ENCODE data around the gene PRKG1.

PRKG1 gene

DNA sequence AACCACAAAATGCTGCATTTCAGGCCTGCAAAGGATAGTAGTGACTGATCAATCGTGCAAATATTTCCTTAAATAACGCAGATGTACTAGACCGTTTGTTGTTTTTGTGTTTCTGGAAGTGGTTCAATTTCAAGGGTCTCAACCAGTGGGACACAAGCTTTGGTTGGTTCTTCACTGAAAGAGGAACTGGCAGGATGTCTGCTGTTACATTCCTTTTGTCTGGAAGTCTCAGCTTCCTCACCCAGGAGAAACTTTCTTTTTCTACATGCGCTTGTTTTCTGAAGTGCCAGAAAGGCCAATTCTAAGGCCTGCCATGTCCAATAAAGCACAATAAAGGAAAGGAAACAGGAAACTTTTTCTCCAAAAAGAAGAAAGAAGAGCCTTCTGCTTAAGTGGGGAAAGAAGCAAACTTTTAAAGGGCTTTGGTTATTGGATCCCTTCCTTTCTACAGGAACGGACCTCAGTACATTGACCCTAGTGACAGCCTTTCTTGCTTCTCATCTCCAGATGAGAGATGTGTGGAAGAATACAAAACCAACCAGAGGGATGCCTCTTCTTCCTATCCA is 1243.9 kb downstream of the PRKG1 start:
- DNase-seq (ENCODE audit: low spot score) = no peak

DNA sequence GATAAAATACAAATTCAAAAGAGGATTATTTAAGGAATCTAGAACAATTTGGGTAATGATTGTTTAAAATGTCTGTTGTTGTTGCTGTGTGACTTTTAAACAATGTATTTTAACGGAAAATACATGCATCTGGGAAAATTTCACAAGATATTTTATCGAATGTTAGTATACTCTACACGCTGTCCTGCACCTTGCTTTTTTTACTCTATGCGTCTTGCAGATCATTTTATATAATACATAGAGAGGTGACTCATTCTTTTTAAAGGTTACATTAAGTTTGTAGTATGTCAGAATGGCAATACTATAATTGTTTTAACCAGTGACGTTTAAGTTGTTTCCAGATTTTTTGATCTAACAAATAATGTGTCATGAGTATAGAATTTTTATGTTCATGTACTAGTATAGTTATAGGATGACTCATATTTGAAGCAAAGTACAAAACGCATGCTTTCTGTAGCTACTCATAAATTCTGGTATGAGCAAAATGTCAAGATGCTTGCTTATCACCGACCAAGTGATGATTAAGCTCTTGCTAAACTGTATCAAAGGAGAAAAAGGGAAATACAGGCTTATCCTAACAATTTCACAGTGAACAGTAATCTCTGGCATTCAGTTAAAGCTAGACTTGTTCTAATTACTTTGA is 1244.7 kb downstream of the PRKG1 start:
- DNase-seq (ENCODE audit: low spot score) = peak; percentile 53

DNA sequence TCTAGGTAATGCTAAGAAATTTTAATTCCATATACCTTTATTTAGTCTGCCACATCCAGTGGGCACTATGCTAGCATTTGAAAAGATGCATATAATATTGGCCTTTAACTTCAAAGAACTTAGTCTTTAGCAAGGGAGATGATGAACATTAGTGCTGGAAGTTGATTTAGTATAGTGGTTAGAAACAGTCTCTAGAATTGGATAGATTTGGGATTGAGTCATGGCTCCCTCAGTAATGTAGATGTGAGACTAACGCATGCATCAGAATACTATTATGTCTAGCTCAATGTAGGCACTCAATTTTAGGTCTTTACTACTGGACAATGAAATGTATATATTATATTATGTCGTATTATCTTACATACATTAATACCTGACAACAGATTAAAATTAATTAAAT is 1245.6 kb downstream of the PRKG1 start:
- peak; percentile 18 for DNase-seq (ENCODE audit: low spot score)

DNA sequence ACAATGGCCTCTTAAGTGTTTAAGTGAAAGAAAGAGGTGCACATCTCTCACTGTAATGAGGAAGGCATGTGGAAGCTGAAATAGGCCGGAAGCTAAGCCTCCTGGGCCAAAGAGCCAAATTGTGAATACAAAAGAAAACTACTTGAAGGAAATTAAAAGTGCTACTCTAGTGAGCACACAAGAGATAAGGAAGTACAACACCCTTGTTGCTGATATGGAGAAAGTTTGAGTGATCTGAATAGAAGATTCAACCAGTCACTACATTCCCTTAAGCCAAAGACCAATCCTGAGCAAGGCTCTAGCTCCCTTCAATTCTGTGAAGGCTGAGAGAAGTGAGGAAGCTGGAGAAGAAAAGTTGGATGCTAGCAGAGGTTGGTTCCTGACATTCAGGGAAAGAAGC is 1248.0 kb downstream of the PRKG1 start:
- DNase-seq (ENCODE audit: low spot score) = no peak

DNA sequence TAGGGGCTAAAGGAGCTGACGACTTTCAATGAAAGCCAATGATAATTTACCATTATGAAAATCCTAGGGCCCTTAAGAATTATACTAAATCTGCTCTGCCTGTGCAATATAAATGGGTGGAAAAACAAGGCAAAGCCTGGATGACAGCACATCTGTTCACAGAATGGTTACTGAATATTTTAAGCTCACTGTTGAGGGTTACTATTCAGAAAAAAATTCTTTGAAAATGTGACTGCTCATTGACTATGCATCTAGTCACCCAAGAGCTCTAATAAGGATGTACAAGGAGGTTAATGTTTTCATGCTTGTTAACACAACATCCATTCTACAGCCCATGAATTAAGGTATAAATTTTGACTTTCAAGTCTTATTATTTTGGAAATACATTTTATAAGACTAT is 1248.6 kb downstream of the PRKG1 start:
- DNase-seq (ENCODE audit: low spot score) = no peak

DNA sequence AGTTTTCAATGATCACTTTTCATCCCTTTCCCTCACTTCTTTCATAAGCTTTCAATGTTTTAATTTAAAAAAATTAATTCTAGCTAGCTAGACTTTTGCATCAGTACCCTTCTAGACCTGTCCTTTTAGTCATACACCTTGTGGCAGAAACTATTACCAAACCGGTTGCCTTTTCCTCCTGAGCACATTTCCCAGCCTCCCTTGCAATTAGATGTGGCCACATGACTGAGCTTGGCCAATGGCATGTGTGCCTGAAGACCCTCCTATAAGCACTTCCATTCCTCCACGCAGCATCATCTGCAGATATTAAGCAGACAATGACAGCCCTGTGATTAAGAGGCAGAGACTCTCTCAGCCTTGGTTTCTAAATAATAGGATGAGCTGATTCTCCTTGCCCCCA is 1252.1 kb downstream of the PRKG1 start:
- DNase-seq (ENCODE audit: low spot score) = no peak

DNA sequence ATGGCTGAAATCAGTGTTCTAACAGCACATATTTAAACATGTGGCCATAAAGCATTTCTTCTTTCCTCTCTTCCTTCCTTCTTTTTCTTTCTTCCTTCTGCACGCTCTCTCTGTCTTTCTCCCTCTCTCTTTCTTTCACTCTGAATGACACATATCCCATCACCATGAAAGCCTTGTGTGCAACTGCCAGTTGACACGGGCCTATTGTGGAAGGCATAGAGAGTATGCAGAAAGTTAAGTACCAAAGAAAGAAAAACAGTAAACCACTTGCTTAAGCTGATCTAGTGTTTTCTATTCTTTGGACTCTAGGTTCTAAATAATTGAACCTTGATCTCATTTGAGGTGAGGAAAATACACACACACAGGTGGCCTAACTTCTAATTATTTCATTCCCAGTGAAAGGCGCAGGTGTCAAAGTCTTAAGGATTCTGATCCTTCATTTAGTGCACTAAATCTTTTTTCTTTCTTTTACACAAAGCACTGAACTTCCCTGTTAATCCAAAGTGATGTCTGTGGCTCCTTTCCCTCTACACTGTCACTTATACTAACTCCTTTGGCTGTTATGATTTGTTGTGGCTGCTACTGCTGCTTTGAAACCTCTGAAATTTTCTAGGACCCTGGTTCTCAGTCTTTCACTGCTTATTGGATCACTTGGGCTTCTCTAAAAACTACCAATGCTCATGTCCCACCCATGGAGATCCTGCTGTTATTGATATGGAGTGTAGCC is 1257.5 kb downstream of the PRKG1 start:
- DNase-seq (ENCODE audit: low spot score) = no peak

DNA sequence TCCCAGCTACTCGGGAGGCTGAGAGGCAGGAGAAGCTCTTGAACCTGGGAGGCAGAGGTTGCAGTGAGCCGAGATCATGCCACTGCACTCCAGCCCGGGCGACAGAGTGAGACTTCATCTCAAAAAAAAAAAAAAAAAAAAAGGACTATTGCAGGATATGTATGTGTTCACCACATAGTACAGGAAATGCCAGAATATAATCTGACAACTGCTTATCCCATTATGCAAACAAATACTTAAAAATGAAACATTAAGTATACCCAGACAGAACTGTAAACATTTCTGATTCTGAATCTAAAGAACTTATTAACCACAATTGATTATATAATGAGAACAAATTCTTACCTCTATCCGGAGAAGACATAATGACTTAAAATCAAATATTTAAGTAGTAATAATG is 1258.5 kb downstream of the PRKG1 start:
- no peak for DNase-seq (ENCODE audit: low spot score)

DNA sequence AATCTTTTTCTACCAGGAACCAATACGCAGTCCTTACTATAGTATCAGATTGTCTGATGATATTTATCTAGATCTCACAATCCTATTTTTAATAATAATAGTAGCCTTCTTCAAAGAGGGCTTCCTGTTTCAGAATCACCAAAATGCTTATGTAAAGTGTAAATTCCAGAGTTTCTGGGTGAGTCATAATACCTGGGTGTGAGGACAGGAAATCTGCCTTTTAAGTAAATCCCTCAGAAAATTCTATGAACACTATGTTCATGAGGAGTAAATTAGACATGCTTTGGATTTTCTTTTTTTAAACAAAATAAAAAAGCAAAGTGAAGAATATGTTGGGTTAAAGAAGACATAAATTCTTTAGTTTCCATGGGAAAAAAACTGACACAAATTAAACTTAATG is 1260.3 kb downstream of the PRKG1 start:
- DNase-seq (ENCODE audit: low spot score) = no peak

DNA sequence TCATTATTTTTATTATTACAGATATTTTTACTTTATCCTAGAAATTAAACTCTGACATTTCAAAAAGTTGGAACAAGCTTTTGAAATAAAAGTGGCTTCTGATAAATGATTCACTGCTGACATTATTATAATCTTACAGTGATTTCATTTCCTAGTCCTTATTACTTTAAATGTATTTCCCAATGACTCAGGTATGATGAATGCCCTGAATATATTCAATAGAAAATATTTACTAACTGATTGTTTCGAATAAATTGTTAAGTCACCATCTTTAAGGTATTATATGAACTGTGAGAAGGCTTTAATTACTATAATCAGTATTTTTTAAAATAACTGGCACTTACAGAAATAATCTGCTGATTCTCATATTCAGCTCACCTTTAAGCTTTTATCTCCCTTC is 1261.4 kb downstream of the PRKG1 start:
- DNase-seq (ENCODE audit: low spot score) = no peak

DNA sequence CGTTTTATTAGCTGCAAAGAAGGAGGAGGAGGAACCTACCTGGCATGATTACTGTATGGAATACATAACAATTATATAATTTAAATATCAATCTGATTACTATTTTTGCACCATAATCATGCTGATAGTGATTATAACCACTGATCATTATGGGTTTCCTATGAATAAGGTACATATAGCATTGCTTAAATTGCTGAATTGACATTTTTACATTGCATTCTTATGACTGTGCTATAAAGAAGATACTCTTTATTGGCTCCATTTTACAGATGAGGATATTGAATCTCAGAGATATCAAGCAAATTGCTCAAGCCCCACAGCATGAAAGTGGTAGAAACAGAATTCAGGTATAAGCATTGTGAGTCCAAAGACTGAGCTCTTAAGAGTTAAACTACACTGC is 1262.9 kb downstream of the PRKG1 start:
- no peak for DNase-seq (ENCODE audit: low spot score)

DNA sequence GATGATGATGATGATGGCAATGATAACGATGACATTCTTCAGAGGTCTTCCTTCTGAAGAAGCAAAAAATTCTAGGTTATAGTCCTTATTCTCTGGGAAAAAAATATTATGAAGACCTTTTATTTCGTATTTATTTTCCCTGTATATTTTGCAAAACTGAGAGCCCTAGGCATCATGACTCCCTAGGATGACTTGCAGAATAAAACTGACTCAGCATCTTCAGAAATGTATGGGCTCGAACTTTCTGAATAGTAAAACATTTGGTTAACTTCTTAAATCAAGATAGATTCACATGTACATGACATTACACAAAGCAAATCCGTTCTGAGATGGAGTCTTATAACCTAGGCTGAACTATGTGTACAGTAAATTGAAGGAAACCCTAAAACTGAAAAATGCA is 1269.2 kb downstream of the PRKG1 start:
- DNase-seq (ENCODE audit: low spot score) = no peak

DNA sequence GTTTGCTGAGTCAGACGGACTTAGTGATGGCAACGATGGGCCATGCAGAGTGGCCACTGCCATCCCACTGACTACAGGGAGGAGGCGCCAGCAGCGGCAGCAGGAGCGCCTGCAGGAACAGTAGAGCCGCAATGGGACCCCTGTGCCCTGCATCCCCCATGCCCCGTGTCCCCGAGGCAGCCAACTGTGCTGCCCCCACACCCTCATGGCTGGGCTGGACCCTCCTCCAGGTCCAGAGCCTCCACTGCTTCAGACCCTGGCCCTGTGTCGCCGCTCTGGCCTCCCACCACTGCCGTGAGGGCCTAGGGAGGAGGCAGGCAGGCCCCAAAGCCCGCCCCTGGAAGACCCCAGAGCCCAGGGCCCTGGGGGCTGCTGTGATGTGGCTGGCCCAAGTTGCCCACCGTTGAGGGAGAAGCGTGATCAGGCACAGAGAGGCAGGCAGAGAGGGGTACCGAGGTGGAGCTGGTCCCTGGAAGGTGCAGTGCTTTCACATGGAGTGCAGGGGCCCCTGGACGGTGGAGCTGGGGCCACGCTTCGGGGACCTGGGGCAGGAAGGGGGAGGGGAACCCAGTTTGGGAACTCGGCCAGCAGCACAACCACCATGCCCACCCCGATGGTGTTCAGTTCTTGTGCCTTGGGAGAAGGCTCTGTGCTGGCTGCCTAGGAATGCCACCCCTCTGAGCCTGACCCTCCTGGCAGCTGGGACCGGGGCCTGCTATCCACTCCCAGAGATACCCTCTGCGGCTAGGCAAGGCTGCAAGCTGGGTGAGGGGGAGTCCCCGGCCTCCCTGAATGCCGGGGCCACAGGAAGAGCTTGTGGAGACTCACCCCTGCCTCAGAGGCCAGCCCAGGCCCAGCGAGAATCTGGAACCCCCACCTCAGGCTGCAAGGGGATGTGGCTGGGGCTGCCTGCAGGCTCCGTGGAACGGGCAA is 1272.4 kb downstream of the PRKG1 start:
- DNase-seq (ENCODE audit: low spot score) = no peak

DNA sequence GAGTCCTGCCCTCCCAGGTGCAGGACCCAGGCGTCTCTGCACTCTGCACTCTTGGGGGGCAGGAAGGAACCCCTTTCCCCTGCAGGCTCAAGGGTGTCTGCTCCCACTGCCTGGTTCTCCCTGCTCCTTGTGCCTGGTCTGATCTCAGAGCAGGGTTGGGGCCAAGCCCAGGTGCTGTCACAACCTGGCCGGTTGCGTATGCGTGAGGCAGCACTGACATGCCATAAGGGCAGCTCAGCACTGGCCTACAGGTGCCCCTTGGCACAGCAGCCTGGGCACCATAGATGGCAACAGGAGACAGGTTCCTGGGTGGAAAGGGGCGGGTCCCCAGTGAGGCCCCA is 1273.0 kb downstream of the PRKG1 start:
- DNase-seq (ENCODE audit: low spot score) = no peak
